GM21390 (cell line): Measurements from ENCODE around the gene TAS2R4.
"Not testable (repeated sequence)": the region's sequence is repeated elsewhere in the genome, so short reads cannot be mapped to it uniquely, and the experiment has no call there.

ENCODE experiments used
- ATAC-seq: cut with Tn5 transposase; IDR thresholded peaks from one replicate; pipeline ENCODE4 v1.9.1; 2021; ENCODE audit not compliant: unreplicated experiment

Gene TAS2R4

GRCh38 chr7:141776374-141776773 lies at the start of gene TAS2R4:
TSS of gene TAS2R4 (plus strand) at chr7:141776674. CDS start at chr7:141778489, 1,815 bp downstream.
- no peak for ATAC-seq

- ATAC-seq, result no peak
These were observed 47.5 kb upstream of the TAS2R4 start for GRCh38 chr7:141729020-141729419.

DNA sequence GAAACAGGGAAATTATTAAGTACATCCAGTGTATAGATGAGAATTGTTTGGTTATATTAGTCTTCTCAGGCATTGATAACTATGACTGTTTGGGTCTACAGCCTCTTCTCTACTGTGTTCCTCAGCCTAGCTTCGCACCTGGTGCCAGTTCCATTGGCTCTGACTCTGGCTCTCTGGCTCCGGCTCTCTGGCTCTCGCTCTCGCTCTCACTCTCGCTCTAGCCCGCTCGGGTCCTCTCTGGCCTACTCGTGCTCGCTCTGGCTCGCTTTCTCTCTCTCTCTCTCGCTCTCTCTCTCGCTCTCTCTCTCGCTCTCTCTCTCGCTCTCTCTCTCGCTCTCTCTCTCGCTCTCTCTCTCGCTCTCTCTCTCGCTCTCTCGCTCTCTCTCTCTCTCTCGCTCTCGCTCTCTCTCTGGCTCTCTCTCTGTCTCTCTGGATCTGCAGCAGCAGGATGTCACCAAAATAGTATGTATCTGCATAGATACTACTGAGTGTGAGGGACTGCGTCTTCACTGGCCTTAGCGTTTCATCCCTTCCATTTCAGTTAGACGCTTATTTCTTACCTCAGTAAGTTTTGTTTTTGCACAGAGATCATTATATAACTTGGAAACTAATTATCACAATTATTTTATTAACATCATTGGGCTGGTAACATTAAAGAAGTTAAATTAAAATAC lies 44.9 kb upstream of the TAS2R4 start:
- no peak for ATAC-seq

DNA sequence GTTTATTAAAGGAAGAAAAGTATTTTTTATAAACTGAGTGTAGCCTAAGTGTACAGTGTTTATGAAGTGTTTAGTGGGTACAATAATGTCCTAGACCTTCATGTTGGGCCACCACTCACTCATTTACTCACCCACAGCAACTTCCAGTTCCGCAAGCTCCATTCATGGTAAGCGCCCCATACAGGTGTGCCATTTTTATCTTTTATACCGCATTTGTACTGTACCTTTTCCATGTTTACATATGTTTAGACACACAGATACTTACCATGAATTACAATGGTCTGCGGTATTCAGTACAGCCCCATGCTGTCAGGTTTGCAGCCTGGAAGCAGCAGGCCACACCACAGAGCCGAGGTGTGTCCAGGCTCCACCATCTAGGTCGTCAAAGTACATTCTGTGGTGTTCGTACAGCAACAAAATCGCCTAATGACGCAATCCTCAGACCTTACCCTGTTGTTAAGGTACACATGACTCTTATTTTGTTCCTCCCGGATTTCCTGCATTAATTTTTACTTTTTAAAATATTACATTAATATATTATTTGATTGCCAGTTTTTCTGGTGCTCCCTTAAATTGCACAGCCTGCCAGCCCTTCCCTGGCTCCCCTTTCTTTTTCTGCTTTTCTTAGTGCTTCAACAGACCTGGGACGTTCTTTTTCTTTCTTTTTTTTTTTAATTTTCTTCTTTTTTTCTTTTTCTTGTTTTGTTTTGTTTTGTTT lies 39.2 kb upstream of the TAS2R4 start:
- no peak for ATAC-seq

- peak; percentile 91 for ATAC-seq
These were observed 38.5 kb upstream of the TAS2R4 start, which contains the start of gene SSBP1 for GRCh38 chr7:141737836-141738591. TSS of gene SSBP1 (plus strand) at chr7:141738358. CDS start at chr7:141739167, 809 bp downstream.

DNA sequence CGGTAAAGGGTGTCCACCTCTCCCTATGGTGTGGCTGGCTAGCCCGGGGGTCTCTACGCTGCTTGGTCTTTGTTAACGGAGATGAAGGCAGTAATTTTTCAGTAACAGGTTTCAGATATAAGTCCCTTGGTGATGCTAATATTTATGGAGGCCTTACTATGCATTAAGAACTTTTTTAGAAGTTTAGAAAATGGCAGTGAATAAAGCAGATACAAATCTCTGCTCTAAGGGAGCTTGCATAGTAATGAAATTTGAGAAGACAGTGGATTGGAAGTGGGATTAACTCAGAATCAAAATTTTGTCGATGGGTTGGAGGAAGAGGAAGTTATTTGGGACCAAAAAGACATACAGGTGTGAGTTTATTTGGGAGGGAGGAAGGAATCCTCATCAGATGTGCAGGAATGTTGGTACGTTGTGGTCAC lies 37.9 kb upstream of the TAS2R4 start:
- ATAC-seq, result no peak

GRCh38 chr7:141739250-141739649 lies 37.2 kb upstream of the TAS2R4 start:
- ATAC-seq, result no peak

DNA sequence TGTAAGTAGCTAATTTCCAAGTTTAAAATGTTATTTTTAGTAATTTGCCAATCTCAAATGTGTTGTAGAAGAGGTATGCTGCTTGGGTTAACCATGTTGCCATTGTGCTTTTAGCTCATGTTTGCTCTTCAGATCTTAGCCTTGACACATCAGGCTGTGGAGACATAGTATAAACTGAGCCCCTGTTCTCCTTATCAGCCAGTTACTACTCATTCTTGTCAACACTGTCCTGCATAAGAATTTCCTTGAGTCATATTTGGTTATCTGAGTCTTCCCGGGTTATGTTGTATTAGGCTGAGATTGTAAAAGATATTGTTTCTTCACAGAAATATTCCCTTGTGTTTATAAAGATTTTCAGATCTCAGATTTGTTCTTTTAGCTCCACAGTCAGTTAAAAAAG lies 34.2 kb upstream of the TAS2R4 start:
- no peak for ATAC-seq

GRCh38 chr7:141744131-141744530 lies 32.3 kb upstream of the TAS2R4 start:
- no peak for ATAC-seq

- ATAC-seq, result no peak
These were observed 28.1 kb upstream of the TAS2R4 start for GRCh38 chr7:141748396-141748795.

DNA sequence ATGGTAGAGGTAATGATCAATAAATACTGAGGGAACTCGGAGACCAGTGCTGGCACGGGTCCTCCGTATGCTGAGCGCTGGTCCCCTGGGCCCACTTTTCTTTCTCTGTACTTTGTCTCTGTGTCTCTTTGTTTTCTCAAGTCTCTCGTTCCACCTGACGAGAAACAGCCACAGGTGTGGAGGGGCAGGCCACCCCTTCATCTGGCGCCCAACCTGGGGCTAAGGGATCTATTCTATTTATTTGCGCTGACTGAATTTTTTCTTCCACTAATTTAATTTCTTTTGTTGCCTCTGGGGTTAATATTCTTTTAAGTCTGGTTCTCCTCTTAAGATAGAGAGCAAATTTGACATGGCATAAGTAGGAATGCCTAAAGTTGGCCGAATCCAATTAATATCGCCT lies 24.6 kb upstream of the TAS2R4 start:
- ATAC-seq, result not testable (repeated sequence)

DNA sequence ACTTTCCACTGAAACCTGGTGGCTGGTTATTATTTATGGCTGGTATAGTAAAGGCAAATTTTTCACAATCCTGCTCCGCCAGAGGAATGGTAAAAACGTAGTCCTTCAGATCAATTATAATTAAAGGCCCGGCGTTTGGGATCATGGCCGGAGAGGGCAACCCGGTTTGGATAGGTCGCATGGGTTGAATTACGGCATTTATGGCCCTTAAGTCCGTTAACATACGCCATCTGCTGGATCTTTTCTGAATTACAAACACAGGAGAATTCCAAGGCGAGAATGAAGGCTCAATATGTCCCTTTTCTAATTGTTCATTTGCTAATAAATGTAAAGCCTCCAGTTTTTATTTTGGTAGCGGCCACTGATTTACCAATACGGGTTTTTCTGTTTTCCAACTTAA lies 23.8 kb upstream of the TAS2R4 start:
- ATAC-seq, result no peak

DNA sequence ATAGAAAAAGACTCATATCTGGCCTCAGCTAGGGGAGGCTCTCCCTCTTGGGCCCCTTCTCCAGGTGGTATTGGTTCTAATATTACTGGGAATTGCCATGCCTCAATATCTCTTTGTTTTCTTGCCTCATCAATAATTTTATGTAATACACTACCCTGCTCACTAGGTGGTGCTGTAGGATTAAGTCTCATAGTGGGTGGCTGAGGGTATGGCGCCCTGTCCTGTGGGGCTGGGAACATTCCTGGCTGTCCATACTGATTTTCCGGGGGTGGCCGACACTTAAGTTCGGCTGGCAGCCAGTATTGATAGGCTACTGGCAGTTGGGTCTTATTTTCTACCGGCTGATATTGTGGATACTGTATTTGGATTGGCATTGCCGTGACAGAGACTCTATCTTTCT lies 21.5 kb upstream of the TAS2R4 start:
- ATAC-seq, result no peak

- ATAC-seq, result no peak
These were observed 12.7 kb upstream of the TAS2R4 start, which contains the start of gene TAS2R3 for GRCh38 chr7:141763797-141764196. TSS of gene TAS2R3 (plus strand) at chr7:141764097. CDS start at chr7:141764159, 62 bp downstream.

DNA sequence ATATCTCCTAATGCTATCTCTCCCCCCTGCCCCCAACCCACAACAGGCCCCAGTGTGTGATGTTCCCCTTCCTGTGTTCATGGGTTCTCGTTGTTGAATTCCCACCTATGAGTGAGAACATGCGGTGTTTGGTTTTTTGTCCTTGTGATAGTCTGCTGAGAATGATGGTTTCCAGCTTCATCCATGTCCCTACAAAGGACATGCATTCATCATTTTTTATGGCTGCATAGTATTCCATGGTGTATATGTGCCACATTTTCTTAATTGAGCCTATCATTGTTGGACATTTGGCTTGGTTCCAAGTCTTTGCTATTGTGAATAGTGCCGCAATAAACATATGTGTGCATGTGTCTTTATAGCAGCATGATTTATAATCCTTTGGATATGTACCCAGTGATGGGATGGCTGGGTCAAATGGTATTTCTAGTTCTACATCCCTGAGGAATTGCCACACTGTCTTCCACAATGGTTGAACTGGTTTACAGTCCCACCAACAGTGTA lies 6.3 kb upstream of the TAS2R4 start:
- not testable (repeated sequence) for ATAC-seq

DNA sequence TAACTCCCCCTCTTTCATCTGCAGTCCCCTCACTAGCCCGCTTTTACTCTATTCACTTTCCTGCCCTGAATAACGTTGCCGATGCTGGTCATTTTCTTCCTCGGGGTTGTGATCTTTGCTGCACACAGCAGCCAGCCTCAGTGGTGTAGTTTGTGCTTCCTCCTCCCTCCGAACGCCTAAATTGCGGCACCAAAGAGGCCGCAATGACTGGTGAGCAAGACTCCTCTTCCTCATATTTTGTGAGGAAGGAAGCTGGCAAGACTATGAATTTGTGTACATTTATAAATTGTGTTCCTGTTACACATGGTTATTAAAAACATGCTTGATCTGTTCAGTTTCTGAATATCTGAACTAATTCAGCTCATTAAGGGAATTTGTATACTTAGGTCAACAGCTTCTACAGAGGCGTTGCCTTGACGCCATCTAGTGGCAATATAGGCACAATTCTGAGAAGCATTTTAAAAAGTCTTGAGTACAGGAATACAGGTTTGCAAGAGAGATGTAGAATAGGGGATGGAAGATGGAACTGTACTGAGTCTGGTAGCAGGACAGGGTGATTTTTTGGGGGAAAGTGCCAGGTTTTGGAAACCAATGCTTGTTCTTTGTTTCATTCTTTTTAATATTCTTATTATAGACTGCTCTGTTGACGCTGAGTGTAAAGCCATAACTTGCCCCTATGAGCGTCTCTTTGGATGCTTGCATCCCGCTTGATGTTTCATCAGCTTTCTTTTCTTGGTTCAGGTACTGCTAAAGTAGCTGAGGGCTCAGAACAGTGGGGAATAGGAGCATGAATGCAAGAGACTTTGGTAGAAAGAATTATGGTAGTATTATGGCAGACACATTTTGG lies 9.5 kb downstream of the TAS2R4 start:
- ATAC-seq, result peak; percentile 86

- ATAC-seq, result no peak
These were observed 11.8 kb downstream of the TAS2R4 start for GRCh38 chr7:141788296-141788695.

GRCh38 chr7:141789917-141790316 lies 13.4 kb downstream of the TAS2R4 start, which contains the start of gene TAS2R5:
TSS of gene TAS2R5 (plus strand) at chr7:141790217. CDS start at chr7:141790362, 145 bp downstream.
- ATAC-seq, result no peak

DNA sequence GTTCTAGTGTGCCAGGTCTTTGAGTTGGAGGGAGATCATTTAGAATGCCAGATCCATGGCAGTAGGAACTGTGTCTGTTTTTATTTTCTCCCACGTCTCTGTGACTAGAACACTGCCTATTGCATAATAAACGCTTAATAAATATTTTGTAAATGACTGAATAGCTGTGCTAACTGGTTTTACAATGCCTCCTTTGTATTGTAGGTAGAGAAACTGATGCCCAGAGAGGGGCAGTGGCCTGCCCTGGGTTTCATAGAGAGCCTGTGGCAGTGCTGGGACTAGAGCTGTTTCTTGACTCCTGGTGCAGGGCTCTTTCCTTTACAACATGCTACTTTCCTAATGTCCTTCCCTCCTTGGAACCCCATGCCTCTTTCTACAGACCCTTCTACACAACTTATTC lies 16.1 kb downstream of the TAS2R4 start:
- no peak for ATAC-seq

- no peak for ATAC-seq
These were observed 43.6 kb downstream of the TAS2R4 start for GRCh38 chr7:141820067-141820466.
